GM21717 (cell line): Measurements from ENCODE around the gene SEMA7A.

Experiments
- ATAC-seq: cut with Tn5 transposase; IDR thresholded peaks from one replicate; pipeline ENCODE4 v1.9.1; 2021; ENCODE audit warnings: mild to moderate bottlenecking, moderate library complexity; ENCODE audit not compliant: unreplicated experiment

SEMA7A gene

GRCh38 chr15:74389241-74390048 is 44.3 kb downstream of the SEMA7A start:
- no peak for ATAC-seq

- ATAC-seq = no peak
Measured at GRCh38 chr15:74388363-74388951, 45.3 kb downstream of the SEMA7A start.

GRCh38 chr15:74387621-74388362 is 46.0 kb downstream of the SEMA7A start:
- no peak for ATAC-seq

DNA sequence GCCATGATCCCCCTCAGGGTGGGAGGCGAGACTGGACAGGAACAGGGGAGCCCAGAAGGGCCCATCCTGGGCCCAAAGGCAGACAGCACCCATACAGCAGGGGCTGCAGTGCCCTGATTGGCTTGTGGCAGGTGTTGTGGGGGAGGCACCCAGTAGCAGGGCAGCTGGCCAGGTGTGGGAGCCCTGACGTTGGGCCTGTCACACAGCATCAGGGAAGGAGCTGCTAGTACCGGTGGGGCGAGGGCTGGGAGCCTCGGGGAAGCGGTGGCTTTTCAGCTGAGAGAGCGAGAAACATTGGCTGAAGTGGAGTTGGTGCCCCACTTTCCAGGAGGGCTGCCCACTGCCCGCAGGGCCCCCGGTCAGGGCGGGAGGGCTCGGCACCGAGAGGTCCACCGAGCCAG is 46.6 kb downstream of the SEMA7A start:
- no peak for ATAC-seq

- no peak for ATAC-seq
Measured at GRCh38 chr15:74386496-74387140, 47.1 kb downstream of the SEMA7A start.

DNA sequence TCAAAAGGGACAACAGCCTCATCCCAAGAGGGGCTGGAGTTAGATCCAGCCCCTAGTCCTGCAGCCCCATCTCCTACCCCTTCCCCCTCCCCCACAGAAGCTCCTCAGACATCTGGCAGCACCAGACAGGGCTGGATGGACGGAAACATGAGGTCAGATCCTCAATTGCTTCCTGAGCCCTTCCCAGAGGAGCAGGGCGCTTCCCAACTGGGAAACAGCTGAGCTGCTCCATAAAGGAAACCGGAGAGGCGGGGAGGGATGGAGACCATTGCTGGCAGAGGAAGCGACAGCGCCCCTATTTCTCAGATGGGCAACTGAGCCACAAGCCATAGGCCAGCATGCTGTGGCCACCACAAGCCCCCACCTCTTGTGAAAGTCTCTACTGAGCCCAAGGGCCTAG is 48.0 kb downstream of the SEMA7A start:
- no peak for ATAC-seq

GRCh38 chr15:74384881-74385643 is 48.7 kb downstream of the SEMA7A start:
- ATAC-seq = peak; percentile 46

- peak; percentile 0 for ATAC-seq
Measured at GRCh38 chr15:74384566-74384880, 49.2 kb downstream of the SEMA7A start.

DNA sequence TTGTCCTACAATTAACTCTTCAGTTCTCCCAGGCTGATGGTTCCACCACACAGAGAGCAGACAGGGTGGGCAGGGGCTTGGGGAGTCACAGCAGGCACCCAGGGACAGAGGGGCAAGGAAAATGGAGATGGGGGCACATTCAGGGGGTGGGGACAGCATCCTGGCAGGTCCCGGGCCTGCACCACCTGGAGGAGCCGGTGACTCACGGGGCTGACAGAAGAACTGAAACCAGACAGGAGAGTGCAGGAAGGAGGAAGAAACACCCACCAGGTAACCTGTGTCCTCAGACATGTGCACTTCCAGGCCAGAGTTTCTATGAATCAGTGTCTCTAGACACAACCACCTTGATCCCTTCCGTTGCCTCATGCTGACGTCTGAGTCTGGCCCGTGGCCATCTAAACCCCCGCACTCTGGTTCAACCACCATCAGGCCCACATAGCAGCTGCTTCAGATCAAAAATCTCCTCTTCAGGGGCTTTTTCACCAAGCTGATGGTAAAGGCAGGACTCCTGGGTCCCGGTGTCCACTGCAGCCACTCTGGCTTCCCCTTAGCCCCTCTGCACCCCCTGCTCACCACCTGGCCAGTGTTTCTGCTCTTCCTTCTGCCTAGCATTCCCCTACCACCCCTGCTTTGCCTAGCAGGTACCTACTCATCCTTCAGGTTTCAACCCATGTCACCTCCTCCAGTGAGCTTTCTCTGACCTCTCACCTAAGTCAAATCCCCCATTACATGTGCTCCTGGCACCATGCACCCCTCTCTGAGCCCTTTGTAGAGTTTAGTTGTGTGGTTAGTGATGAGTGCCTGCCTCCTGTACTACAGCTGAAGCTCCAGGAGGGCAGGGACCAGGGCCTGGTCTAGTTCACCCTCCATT is 49.8 kb downstream of the SEMA7A start:
- ATAC-seq = peak; percentile 41

DNA sequence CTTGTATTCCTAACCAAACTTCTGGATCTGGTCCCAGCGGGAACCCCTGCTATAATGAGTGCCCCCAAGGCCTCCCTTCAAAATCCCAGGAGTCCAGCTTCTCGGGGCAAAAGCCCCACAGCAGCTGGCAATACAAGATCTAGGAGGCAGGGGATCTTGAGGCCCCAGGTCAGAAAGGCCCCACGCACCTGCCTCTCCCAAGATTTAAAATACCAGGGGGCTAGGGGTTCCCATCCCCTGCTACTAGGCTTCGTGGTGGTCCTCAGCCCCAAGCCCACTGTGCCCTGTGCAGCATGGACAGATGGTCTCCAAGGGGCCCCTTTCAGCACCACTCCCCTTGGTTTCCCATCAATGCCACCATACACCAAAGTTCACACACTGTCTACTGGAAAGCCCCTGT is 50.5 kb downstream of the SEMA7A start:
- ATAC-seq = no peak

DNA sequence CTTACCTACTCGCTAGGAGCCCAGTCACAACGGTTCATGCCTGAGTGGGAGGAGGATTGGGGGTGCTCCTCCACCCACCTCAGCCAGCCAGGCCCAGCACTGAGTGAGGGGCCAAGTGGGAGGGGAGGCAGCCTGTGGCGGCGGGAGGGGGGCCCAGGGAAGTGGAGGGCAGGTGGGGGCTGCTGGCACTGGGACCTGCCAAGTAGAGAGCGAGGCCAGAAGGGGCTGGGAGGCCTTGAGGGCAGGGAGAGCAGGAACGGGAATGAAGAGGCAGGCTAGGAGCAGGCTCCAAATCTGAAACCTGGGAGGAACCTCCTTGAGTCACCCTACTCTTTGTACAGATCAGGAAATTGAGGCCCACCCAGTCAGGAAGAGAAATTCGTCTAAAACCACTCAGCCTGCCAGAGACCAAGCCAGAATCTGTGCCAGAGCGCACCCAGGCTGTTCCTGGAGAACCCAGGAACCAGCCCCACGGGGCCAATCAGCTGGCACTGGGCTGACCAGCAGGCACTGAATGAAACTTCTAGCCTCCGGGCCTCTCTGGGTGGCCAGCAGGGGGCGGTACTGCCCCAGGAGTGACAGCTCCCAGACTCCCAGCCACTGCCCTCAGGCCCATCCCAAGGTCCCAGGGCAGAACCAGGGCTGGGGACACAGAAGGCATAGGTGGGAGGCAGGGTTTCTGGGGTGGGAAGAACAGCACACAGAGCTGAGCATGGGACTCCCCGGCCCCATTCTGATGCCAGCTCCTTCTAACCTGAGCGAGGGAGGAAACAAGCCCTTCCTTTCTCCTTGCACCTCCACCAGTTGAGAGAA is 51.5 kb downstream of the SEMA7A start:
- ATAC-seq = peak; percentile 30

- no peak for ATAC-seq
Measured at GRCh38 chr15:74381481-74381880, 52.3 kb downstream of the SEMA7A start.

DNA sequence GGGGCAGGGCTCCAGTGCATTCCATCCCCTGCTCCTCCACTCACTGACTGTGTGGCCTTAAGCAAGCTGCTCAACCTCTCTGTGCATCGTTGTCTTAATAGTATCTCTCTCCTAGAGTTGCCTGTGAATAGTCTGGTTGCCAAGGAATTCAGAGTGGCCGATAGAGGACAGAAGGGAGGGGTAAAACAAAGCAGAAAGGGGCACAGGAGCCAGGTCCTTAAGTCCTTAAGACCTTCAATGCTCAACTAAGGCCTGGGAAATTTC is 52.6 kb downstream of the SEMA7A start:
- ATAC-seq = no peak

GRCh38 chr15:74380361-74381189 is 53.2 kb downstream of the SEMA7A start:
- no peak for ATAC-seq

DNA sequence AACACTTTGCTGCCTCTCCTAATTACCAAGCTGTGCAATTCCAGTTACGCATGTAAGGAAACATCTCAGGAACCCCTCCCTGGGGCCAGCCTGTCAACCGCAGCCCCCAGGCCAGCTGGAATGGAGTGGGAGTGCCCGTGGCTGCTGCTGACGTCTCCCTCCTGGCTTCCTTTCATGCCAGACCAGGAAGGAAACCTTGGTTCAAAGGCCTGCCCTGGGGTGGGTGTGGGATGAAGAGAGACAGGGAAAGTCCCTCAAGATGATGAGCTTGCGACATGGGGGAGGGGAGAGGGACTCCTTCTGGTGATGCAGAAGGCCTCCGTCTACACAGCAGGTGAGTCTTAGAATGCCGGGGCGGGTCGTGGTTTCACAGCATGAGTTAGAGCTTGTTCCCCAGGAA is 54.9 kb downstream of the SEMA7A start:
- ATAC-seq = no peak

DNA sequence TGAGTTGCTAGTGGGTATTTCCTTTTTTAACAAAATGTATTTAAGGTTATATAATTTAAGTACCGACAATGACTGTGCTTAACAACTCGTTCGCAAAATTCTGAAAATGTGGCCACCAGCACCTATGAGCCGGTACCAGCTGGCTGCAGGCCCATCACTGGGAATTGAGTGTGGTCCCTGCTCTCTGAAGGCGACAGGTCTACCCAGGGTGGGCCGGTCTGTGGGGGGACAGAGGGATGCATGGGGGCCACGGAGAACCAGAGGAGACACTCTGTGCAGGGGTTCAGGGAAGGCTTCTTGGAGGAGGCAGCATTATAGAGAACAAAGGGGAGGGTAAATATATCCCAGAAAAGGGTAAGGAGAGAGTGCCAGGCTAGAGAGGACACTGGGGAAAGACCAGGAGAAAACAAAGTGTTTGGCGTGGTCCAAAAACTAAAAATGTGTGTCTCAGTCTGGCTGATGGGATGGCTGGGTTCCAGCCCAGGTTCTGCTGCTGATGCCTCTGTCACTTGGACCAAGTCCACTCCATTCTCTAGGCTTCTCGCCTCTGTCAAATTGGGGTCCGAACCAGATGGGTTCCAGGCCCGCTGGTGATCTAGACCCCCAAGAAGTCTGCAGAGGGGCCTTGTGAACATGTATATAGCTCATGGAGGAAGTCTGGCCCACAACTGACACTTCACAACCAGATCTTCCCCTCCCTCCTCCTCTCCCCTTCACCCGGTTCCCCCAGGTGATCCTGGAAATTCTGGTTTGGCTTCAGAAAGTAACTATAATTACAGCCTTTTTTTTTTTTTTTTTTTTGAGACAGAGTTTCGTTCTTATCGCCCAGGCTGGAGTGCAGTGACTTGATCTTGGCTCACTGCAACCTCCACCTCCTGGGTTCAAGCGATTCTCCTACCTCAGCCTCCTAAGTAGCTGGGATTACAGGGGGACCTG is 55.7 kb downstream of the SEMA7A start:
- ATAC-seq = no peak

DNA sequence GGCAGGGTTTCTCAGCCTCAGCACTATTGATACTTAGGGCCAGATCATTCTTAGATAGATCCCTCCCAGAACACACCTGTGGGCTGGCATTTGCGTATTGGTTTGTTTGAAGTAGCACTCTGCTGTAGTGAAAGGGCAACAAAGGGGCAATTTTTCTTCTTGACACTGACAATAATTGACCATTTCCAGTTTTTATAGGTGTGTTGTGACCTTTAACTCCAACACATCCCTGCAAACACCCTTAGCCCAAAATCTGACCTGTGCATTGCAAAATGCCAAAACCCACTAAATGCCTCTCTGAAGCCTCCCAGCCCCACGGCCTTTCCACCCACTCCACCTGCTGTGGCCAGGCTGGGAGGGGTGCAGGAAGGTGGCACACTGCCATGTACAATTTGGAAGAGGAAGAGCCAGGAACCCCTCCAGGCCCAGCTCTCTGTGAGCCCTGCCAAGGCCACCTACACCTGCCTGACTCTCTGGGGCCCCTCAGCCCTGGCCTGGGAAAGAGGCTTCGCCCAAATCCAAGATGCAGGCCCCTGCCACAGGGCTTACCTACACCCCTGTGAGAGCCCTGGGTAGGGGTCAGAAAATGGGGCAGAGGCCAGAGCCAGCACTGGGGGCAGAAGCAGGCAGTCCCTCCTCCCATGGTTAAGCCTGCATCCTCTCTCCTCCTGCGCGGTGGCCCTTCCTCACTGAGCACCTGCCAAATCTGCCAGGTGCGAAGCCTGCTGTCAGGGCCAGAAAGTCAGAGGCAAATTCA is 56.8 kb downstream of the SEMA7A start:
- no peak for ATAC-seq
